Measurements from ENCODE around the gene TDRD10.

DNA sequence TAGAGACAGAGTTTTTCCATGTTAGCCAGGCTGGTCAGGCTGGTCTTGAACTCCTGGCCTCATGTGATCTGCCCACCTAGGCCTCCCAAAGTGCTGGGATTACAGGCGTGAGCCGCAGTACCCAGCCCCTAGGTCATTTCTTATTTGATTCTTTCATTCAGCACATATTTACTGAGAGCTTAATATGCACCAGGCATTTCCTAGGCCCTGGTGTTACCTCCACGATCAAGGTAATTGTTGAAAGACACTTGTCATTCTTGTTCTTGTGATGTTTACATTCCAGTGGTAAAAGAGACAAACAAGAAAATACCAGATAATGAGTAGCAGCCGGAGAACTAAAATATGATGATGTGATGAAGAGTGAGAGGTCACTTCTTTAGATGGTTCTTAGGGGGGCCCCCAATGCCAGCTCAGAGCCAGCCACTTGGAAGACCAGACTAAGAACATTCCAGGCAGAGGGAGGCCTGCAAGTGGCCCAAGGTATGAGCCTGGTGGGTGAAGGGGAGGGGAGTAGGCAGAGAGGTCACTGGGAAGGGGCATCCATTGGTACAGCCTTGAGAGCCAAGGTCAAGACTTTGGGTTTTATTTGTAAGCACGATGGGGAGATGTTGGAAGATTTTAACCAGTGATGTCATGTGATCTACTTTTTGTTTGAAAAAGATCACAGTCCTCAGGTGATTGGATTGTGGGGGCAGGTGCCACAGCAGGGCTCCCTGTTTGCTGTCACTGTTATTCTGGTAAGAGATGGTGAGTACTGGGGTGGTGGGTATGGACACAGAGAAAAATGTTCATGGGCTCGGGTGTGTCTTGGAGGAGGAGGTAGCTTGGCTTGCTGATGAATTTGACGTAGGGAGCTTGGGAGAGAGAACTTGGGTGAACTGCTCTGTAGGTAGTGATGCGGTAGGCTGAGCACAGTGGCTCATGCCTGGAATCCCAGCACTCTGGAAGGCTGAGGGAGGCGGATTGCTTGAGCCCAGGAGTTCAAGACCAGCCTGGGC is 37.8 kb downstream of the TDRD10 start:
- TF ChIP-seq CTCF (IDR thresholded peaks at IDR 0.05) = no peak
- no peak for TF ChIP-seq POLR2A (IDR thresholded peaks at IDR 0.05)

Data from lower leg skin (tissue), 3 donors.